GM19372 (cell line): ENCODE results near the gene METTL26.
A peak's percentile ranks its signal among the peaks of the same experiment; 100 is the strongest.
"Not testable (repeated sequence)": the region's sequence is repeated elsewhere in the genome, so short reads cannot be mapped to it uniquely, and the experiment has no call there.

Experiments
- ATAC-seq: cut with Tn5 transposase; IDR thresholded peaks from one replicate; pipeline ENCODE4 v1.9.1; 2021; ENCODE audit warnings: mild to moderate bottlenecking, low read depth, moderate library complexity; ENCODE audit not compliant: unreplicated experiment

Gene METTL26

DNA sequence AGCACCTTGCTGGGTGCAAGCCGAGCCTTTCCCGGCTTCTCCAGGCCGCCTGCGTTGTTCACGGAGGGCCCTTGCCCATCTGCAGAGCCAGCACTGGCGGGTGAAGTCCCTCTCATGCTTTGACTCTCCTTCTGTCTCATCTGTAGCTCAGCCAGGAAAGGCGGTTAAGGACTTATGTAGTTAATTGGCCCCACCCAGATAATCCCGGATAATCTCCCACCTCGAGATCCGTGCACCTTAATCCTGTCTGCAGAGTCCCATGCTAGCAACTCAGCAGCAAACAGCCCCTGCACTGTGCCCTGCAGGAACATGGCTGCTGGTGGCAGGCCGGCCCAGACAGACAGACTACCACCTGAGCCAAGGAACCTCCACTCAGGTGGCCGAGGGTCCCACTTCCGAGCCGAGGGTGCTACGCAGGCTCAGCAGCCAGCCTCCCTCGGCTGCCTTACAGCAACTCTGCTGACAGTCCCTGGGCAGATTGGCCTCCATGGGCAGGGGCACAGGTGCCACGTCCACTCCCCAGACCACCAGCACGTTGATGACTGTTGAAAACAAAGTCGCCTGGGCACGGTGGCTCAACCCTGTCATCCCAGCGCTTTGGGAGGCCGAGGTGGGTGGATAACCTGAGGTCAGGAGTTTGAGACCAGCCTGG is 29.3 kb downstream of the METTL26 start:
- no peak for ATAC-seq

DNA sequence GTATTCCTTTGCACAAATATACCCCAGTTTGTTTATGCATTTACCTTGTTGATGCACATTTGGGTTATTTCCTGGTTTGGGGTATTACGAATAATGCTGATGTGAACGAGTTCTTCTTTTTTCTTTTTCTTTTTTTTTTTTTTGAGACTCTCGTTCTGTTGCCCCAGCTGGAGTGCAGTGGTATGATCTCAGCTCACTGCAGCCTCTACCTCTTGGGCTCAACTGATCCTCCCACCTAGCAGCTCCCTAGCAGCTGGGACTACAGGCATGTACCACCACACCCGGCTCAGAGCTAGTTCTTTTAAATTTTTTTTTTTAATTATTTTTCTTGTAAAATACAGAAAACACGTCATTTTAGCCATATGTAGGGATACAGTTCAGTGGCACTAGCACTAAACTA is 32.2 kb downstream of the METTL26 start:
- ATAC-seq, result no peak

DNA sequence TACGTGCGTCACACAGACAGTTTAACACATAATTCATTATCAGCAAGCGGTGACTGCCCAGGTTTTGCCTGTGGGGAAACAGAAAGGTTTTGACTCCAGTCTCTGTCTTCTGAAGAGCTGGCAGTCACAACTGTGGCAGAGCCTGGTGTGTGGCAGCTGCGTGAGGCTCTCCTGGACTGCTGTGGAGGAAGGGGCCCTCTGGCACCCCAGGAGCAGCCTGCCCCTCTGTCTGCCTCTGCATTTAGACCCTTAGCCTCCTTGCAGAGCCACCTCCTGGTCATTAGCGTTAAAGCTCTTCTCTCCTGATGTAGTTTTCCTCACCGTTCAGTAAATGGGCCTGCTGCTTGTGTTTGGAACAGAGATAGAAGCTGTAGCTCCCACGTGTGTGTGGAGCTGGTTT is 35.3 kb downstream of the METTL26 start:
- no peak for ATAC-seq

DNA sequence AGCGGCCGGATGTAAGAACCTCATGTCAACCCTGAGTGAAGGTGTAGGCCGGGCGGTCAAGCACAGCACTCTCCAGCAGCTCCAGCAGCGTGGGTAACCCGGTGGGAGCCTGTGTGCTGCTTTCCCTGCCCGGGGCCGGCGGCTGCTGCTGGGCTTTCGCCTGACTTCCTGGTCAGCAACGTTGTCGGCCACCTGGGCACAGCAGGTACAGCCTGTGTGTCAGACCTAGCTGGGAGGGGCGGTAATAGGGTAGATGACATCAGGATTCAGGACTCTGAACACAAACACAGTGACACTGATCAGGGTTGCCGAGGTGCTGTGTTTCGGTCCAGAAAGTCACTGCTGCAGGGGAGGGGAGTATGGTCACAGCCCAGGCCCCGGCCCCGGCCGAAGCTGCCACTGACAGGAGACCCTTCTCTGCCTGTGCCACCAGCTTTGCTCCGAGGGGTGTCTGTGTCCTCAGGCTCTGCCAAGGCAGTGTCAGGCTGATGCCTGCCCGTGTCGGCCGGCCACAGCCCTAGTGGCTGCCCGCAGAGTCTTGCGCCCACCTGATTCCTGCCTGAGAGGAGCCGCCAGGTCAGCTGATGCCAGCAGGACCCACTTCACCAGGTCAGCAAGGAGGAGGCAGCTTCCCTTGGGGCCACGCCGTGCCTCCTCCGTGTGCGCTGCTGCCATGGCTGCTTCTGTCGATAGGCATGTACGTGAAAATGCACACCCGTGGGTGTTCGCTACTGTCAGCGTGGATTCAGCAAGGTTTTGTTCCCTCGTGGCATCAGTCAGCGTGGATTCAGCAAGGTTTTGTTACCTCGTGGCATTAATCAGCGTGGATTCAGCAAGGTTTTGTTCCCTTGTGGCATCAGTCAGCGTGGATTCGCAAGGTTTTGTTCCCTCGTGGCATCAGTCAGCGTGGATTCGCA is 37.0 kb downstream of the METTL26 start:
- ATAC-seq, result no peak

DNA sequence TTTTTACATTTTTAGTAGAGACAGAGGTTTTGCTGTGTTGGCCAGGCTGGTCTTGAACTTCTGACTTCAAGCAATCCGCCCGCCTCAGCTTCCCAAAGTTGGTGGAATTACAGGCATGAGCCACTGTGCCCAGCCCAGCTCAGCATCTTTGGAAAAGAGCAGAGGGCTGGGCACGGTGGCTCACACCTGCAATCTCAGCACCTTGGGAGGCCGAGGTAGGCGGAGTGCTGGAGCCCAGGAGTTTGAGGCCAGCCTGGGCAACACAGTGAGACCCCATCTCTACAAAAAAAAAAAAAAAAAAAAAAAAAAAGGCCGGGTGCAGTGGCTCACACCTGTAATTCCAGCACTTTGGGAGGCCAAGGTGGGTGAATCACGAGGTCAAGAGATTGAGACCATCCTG is 38.5 kb downstream of the METTL26 start:
- ATAC-seq, result not testable (repeated sequence)

DNA sequence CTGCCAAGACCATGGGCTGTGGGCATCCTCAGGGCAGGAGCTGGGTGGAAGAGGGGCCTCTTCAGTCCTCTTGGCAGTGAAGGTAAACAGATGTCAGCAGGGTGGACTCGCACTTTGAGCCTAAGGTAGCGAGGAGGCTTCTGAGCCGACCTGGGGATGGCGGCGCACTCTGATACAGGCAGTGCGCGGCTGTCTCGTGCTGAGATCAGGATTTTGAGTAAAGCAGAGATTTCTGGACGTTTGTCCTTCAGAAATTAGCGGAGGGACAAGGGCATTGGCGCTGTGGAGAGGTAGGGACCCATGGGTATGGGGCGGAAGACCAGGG is 39.4 kb downstream of the METTL26 start:
- ATAC-seq, result no peak

DNA sequence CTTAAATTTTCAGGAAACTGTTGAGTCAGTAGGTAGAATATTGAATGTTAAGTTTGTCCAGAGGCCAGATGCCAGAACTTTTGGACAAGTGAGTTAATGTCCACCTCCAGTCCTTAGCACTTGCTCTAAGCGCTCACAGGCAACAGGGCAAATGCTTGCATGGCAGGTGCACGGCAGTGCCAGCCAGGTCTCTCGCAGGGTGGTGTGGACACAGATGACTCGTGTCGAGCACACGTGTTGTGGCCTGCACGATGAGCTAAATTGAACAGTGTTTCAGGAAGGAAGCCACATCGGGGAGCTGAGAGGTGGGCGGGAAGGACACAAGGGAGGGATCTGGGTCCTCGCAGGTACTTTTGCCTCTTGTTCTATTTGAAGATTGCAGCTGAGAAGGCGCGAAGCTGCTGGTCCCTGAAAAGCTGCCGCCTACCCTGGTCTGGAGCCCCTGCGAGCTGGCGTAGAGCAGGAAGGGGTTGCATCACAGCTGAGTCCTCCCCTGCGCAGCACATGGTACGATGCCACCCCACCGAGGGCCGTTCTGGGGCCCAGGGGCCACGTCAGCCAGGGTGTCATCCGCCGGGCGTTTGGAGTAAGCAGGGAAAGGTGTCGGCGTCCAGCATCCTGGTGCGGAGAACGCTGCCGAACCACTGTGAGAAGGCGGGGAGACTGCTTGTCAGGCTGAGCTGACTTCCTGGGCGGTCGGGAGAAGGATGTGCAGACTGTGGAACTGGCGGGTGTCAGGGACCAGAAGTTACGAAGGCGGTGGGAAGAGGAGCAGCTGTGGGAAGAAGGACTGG is 40.0 kb downstream of the METTL26 start:
- no peak for ATAC-seq

DNA sequence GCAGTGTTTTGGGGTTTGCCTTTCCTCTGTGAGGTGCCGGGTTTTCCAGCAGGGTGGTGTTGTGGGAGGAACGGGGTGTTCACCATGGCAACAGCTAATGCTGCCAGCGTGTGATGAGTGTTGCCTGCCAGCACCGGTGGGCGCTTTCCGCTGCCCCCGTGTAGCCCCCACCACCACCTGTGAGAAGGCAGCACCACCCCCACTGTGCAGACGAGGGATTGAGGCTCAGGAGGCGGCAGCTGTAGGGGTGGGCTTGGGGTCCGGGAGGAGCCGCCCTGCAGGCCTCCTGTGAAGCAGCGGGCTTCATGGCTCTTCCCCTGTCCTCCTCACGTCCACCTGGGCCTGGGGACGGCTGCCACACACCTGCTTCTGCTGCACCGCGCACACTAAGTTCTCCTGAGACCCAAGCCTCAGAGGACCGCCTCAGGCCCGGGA is 41.0 kb downstream of the METTL26 start:
- ATAC-seq, result no peak

DNA sequence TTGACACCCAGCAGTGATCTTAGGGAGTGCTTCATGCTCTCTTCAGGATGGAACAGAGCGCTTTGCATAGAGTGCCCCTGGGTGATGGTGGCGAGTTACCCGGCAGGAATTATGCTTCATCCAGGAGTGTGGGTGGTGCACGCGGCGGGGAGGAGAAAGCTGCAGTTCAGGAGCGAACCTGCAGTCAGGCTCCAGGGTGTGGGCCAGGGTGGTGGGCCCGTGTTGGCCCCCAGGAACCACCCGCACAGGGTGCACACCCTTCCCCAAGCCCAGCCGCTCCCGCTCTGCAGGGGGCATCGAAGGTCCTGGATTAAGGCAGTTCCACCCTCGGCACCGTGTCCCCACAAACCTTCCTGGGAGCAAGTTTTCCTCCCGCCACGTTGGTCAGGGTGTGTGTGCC is 42.3 kb downstream of the METTL26 start:
- ATAC-seq, result no peak

DNA sequence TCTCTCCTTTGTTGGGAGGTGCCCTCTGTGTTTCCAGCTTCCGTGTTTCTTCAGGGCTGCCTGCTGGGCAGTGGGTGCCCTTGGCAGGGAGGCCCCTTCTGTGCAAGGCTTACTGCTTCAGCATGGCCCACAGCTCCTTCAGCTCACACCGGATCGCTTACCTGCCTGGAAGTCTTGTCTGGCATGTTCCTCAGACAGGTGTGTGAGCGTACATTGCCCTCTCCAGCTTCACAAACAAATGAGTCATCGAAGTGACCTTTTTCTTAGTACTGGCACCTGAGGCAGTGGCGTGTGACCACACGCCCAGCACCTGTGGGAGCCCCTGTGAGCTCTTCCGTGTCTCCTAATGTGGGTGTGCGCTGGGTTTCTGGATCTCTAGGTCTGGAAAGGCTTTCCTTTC is 42.7 kb downstream of the METTL26 start:
- no peak for ATAC-seq

DNA sequence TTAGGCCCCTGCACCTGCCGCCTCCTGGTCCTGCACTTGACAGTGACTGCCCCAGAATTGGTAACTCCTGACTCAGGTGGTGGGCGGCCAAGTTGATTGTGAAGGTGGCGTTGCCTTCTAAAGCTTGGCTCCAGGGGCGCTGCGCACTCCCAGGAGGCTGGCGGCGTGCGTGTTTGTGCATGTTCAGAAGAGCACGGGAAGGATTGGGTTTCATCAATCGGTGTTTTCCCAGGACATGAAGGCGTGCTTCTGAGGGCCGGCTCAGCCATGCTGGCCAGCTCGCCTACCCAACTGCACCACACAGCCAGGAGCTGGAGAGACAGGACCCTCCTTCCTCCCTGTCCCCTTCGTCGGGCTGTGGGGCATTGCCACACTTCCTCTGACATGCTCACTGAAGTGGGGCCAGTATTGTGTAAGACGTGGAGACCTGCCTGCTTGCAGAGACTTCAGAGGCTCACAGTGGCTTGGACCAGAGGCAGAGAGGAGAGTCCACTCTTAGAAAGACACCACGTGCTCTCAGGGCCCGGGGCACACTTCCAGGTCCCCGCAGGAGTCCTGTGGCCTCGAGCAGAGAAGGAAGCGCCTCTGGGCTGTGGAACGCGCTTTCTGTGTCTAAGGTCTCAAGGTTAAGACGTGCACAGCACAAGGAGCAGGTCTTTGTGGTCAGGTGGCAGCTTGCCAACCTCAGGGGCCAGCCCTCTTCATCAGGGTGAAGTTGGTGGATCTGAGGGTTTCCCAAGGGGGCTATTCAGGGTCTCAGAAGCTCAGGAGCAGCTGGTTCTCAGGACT is 43.4 kb downstream of the METTL26 start:
- no peak for ATAC-seq

DNA sequence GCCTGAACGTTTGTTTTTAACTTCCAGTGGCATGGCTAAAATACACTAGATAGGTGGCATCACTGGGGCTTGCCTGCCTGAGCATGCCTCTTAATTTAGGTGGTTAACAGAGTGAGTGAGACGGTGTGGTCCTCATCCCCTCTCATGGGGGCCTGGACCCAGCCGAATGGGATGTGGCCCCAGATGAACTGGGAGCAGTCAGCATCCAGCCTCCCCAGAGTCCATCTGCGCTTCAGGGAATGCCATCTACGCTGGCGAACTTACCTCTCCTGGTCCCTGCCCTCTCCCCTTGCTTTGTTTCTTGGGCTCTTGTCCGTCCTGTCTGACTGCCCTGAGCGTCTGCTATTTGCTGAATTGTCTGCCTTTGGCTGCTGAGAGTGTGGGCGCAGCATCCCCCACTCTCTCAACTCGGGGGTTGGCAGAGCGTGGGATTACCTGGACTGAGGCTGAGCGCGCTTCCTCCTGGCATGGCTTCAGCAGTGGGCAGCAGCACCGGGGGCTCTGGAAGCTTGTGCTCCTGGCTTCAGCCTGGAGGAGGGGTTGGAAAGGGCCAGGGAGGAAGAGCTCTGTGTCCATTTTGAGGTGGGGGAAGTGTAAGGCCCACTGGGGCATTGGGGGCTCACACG is 44.1 kb downstream of the METTL26 start:
- ATAC-seq, result no peak

DNA sequence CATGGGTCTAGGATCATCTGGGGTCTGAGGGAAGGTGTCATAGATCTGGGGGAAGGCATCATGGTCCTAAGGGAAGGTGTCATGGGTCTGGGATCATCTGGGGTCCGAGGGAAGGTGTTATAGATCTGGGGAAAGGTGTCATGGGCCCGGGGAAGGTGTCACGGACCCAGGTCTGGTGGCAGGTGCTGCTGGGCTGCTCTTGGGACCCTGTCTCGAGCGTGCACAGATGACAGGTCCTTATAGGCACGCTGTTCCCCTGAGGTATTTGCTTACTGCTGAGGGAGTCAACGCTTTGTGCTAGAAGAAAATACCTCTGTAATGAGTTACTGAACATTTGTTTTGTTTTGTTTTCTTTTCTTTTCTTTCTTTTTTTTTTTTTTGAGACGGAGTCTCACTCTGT is 44.9 kb downstream of the METTL26 start:
- ATAC-seq, result no peak

DNA sequence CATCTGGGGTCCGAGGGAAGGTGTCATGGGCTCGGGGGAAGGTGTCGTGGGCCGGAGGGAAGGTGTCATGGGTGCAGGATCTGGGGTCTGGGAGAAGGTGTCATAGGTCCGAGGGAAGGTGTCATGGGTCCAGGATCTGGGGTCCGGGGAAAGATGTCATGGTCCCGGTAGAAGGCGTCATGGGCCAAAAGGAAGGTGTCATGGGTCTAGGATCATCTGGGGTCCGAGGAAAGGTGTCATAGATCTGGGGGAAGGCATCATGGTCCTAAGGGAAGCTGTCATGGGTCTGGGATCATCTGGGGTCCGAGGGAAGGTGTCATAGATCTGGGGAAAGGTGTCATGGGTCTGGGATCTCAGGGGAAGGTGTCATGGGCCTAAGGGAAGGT is 45.3 kb downstream of the METTL26 start:
- ATAC-seq, result no peak

DNA sequence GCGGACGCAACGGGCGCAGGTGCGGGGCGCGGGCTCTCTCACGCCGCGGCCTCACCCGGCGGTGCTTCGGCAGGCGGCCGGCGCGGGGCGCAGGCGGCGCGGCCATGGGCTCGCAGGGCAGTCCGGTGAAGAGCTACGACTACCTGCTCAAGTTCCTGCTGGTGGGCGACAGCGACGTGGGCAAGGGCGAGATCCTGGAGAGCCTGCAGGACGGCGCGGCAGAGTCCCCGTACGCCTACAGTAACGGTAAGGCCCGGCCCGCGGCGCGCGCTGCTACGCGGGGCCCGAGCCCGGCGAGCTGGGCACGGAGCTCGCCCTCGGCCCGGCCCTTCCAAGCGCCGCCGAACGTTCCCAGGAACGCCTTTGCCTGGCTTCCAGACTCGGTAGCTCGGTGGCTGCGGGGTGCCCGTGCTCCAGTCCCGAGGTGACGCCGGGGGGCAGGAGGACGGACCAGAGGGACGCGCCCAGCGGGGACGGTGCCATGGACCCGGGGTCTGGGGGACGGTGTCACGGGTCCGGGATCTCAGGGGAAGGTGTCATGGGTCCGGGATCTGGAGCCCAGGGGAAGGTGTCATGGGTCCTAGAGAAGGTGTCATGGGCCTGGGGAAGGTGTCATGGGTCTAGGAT is 45.8 kb downstream of the METTL26 start:
- ATAC-seq, result no peak

DNA sequence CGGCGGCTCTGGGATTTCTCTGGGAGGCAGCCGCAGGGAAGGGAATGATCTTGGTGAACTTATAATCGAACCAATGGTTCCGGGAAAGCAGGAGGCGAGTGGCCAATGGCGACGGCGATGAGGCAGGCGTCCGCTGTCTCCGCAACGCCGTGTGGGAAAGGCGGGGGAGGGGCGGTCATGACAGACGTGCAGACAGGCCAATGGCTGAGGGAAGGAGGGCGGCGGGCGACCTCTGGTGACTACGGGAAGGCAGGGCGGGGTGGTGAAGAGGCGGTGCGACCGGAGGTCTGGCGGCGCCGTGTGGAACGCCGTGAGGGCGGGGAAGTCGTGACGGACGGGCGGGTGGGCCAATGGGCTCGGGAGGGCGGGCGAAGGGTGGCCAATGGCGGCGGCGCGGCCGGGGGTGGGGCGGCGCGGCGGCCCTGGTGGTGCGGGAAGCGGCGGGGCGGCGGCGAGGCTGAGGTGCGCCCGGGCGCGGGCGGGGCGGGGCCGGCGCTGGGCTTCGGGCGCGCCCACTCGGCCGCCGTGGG is 46.4 kb downstream of the METTL26 start, which contains the start of gene RAB40C:
Gene RAB40C (plus strand): TSS at position 409 of the 530 bp plus-strand sequence. CDS start 226 bp downstream, outside the sequence.
- ATAC-seq, result peak; percentile 67

DNA sequence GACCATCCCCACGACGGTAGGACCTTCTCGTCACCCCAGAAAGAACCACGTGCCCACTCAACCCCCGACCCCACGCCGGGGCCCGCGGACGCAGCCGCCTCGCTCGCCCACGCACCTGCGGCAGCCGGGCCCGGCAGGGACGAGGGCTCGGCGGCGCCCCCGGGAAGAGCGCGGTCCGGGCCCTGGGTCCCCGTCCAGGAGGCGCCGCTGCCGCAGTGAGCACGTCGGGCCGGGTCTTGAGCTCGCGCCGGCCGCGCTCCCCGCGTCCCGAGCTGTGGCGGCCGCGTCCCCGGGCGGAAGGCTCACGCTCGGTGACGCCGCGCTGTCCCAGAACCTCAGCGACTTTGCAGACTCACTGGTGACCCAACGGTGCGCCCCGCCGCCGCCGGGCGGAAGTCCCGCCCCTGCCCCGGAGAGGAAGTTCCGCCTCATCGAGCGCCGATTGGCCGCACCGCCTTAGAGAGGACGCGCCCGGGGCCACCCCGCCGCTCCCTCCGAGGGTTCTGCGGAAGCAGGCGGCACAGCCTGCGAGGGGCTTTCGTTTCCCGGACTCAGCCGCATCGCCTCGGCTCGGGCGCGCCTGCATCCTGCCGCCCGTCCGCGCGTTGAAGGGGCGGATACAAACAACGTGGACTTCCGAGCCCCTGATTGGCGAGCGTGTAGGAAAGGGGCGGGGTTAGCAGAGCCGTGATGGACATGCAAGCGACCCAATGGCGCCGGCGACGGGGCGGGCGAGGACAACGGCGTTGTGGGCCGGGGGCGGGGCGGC is 47.0 kb downstream of the METTL26 start:
- peak; percentile 66 for ATAC-seq

DNA sequence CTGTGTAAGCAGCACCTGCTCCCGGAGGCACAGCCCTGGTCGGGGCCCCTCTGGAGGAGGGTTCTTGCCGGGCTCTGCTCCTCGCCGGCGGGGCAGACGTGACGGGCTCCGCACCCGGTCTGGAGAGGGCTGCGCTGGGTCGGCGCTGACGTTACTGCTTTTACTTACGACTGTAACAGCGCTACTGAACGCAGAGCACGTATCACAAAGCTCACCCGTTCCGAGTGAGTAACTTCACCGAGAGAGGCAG is 47.5 kb downstream of the METTL26 start:
- ATAC-seq, result peak; percentile 3
